SH-SY5Y (cell line): ENCODE results near the gene BICDL1.

Experiments
- GATA2 ChIP-seq: IDR thresholded peaks from 2 replicates; pipeline ENCODE4 v1.6.1; 2011; ENCODE audit warnings: mild to moderate bottlenecking, low read depth, low read length
- GATA3 ChIP-seq: IDR thresholded peaks from 2 replicates; pipeline ENCODE4 v1.6.1; 2011; ENCODE audit warnings: low read depth, mild to moderate bottlenecking, low read length, moderate library complexity

BICDL1 gene

GRCh38 chr12:120131116-120131515 is 142.1 kb downstream of the BICDL1 start:
- no peak for TF ChIP-seq GATA3
- no peak for TF ChIP-seq GATA2

DNA sequence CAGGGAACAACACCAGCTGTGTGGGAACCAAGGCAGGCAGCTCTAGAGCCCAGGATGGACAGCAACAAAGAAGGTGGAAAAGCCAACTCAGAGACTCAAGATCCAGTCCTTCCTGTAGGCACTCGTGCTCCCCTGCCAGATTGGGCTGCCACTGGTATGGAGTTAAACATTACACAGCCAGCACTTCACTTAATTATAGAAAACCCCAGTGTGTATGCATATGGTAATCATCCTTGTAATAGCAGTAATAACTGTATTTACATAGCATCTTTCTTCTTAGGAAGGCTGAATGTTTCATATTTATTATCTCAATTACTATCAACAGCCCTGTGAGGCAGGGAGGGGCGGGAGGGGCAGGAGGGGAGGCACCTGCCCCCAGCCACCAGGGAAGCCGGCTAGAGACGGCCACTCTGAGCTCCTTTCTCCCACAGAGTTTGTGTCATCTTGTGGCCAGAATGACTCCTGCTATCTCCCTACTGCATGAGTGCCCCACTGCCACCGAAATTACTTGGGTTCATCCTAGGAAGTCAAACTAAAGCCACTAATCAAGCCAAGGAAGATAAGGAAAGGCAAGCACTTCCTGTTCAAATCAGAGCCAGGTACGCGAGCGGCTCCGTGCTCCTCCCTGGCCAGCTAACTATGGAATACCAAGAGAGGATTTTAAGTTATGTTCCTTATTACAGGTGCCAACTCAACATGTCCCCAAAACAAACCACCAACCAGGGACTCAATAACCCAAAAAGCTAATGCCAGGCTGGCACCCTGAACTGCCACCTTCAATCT is 143.2 kb downstream of the BICDL1 start:
- no peak for TF ChIP-seq GATA2
- no peak for TF ChIP-seq GATA3

DNA sequence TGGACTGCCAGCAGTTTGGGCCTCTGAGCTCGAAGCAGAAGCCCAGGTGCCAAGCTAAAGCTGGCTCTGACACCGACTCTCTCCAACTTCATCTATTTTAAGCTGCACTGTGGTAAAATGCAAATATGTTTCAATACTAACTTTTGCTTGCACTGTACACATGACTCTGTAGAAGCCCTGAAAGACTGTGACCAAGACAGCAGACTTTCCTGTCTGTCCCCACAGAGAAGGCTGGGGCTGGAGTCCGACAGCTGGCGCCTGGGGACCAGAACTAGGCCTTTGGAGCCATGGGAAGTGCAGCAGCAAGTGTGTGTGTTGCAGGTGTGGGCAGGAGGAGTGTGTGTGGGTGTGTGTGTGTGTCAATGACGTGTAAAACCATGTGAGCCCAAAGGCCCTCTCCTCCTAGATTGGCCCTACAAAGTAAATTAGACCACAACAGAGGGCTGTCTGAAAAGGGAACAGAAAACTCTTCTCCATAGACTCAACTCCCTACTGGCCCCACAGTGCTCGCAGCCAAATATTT is 143.9 kb downstream of the BICDL1 start:
- TF ChIP-seq GATA2 = no peak
- no peak for TF ChIP-seq GATA3

- TF ChIP-seq GATA2 (no peak), GATA3 (no peak)
These were observed 145.4 kb downstream of the BICDL1 start for GRCh38 chr12:120134307-120134980.

DNA sequence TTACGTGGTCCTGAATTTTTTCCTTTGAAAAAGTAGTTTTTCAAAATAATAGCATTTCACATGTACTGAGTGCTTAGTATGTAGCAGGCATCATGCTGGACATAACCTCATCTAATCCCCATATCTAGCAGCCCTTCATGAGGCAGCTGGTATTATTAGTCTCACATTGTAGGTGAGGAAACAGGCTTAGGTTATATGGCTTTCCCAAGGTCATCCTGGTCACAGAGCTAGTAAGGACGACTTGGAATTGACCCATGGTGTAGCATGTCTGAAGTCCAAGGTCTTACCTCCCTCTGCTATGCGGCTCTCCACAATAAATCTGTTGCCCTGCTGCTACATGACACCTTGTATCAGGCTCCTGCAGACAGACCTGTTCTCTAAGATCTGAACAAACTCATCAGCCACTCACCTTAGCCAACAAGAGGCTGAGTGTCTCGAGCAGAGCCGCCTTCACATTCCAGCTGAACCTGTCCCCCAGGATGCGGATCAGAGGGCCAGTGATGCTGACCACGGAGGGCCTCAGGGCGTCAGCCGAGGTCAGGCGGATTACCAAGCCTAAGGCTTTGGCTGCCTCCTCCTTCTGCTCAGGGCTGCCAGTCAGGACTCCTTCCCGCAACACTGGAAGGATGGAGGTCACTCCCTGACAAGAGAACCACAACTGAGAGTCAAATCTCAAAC is 147.2 kb downstream of the BICDL1 start:
- TF ChIP-seq GATA2 = no peak
- no peak for TF ChIP-seq GATA3

- TF ChIP-seq GATA2 (no peak), GATA3 (no peak)
These were observed 148.8 kb downstream of the BICDL1 start for GRCh38 chr12:120137833-120138232.

GRCh38 chr12:120138366-120138765 is 149.3 kb downstream of the BICDL1 start:
- TF ChIP-seq GATA2 (no peak), GATA3 (no peak)

- TF ChIP-seq GATA3 = no peak
- TF ChIP-seq GATA2 = no peak
These were observed 150.9 kb downstream of the BICDL1 start for GRCh38 chr12:120139958-120140357.

GRCh38 chr12:120140603-120141002 is 151.6 kb downstream of the BICDL1 start:
- TF ChIP-seq GATA3 = no peak
- TF ChIP-seq GATA2 = no peak

DNA sequence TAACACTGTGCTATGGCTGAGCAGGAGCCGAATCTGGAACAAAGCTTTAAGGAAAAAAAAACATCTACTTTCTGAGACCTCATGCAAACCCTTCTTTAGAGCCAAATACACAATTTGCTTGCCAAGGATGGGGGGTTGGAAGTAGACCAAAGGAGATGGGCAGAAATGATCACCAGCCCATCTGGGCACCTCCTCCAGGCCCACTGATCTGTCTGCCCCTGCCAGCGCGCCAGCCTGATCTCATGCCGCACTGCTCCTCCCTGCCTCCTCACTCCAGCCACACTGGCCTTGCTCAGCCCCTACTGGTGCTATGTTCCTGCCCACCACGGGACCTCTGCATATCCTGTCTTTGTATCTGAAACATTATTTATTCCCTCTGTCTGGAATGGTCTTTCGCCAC is 152.3 kb downstream of the BICDL1 start:
- TF ChIP-seq GATA3 (no peak), GATA2 (no peak)

GRCh38 chr12:120142231-120142877 is 153.3 kb downstream of the BICDL1 start:
- TF ChIP-seq GATA2 = no peak
- no peak for TF ChIP-seq GATA3
